GM19455 (cell line): ENCODE measurements around the gene PHF1.

ENCODE experiments used
- ATAC-seq: cut with Tn5 transposase; IDR thresholded peaks from one replicate; pipeline ENCODE4 v1.9.1; 2021; ENCODE audit not compliant: unreplicated experiment

The PHF1 gene

GRCh38 chr6:33453393-33454008 is 42.7 kb downstream of the PHF1 start:
- no peak for ATAC-seq

DNA sequence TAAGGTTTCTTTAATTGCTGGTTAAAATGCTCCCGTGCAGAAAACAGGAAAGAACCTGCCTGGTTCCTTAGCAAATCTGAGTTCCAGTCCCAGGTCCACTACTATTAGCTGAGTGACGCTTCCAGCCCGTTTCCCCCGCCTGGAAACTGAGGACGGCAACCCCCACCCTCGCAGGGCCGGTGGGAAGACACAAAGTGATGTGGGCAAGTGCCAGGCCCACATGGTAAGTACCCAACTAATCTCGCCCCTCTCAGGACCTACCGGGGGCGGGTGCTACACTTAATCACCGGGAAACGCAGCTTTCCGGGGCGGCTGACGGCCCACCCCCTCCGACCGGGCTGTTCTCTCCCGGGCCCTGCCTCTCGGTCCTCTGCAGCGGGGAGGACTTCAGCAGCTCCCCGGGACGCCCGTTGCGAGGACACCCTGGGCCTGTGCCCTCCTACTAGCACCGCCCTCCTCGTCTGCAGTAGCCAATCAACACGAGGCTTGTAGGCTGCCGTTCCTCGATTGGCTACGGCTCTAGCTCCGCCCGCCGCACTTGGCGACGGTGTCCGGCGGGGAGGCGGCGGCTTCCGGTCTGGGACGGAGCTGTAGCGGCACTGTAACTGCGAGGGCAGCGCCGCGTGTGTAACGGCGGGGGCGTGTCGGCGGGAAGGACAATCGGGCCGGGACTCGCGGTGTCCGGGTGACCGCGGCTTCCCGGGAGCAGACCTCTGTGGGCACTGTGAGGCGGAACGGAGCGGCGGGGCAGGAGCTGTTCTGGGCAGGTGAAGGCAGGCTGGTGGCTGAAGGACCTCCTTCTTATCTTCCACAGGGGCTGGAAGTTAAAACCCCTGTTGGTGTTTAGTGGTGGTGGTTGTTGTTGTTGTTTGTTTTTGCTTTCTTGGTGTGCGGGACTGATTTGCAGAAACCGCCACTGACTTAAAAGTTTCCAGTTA is 43.5 kb downstream of the PHF1 start, which contains the start of gene ZBTB9:
Gene ZBTB9 (plus strand): TSS at position 568 of the 938 bp plus-strand sequence. CDS start 525 bp downstream, outside the sequence.
- peak; percentile 98 for ATAC-seq

GRCh38 chr6:33455051-33455450 is 44.2 kb downstream of the PHF1 start:
- ATAC-seq, result no peak

GRCh38 chr6:33456156-33456555 is 45.3 kb downstream of the PHF1 start:
- no peak for ATAC-seq

GRCh38 chr6:33458676-33459075 is 47.9 kb downstream of the PHF1 start:
- no peak for ATAC-seq

- ATAC-seq, result no peak
These were observed 48.4 kb downstream of the PHF1 start for GRCh38 chr6:33459226-33459625.
